Amygdala (tissue), 56 donors: ENCODE data around the gene C22orf23.
A peak's percentile ranks its signal among the peaks of the same experiment; 100 is the strongest.
"Not testable (repeated sequence)": the region's sequence is repeated elsewhere in the genome, so short reads cannot be mapped to it uniquely, and the experiment has no call there.

ENCODE experiments used
- DNase-seq, 56 donors: peaks; one replicate each; lab custom pipeline; 2025; lab: John Stamatoyannopoulos, UW

The C22orf23 gene

DNA sequence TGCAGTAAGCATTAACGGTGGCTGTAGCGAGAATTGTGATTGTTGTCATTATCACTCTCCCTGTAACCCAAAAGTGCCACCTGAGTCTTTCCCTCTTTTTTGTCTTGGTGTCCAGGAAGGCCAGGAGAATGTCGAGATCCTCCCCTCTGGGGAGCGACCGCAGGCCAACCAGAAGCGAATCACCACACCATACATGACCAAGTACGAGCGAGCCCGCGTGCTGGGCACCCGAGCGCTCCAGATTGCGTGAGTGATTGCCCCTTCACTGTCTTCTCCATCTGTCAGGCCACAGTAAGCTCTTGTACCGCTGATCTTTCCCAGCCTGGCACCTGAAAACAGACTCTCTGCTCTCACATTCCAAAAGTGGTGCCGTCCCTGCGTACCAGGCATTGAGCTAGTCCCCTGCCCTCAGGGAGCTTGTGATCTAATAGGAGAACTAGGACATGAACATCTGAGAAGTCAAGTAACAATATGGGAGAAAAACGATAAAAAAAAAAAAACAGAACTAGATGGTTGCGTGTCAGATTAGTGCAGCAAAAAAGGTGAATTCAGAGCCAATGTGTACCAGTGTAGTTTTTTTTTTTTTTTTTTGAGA is 5.9 kb upstream of the C22orf23 start:
- no peak for DNase-seq

DNA sequence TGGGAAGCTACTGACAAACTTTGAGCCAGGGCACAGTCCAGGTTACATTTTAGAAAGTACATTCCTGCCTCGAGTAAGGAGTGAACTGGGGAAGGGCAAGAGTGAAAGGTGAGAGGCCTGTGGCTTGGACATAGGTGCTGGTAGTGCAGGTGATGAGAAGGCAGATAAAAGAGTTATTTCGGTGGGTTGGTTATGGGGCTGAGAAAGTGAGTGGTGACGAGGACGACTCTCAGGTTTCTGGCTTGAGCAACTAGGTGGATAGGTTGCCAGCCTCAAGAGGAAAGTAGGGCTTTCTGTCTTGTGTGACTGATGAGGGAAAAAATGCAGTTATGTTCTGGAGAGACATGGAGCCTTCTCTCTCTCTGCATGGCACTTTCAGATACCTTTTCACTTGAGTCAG is 3.8 kb upstream of the C22orf23 start:
- no peak for DNase-seq

DNA sequence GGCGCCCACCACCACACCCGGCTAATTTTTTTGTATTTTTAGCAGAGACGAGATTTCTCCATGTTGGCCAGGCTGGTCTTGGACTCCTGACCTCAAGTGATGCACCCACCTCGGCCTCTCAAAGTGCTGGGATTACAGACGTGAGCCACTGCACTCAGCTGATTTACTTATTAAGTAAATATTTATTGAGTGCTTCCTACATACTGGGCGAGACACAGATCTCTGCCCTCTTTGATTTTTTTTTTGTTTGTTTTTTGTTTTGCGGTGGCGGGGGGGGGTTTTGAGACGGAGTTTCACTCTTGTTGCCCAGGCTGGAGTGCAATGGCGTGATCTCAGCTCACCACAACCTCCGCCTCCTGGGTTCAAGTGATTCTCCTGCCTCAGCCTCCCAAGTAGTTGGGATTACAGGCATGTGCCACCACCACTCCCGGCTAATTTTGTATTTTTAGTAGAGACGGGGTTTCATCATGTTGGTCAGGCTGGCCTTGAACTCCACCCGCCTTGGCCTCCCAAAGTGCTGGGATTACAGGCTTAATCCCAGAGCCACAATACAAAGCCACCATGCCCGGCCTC is 2.5 kb upstream of the C22orf23 start:
- not testable (repeated sequence) for DNase-seq

DNA sequence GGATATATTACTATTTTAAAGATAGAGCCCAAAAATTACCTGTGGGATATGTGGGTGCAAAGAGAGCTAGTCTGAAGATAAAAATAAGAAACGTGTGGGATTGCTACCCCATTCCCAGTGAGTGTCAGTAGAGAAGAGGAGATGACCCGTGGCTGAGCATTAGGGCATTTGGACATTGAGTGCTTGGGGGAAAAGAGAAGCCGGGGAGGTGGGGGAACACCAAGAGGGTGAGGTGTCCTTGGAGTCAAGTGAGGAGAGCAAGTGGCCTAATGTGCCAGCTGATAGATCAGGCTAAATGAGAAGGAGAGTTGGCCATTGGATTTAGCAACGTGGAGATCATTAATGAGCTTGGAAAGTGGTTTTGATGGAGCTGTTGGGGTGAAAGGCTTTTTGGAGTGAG is 1.3 kb upstream of the C22orf23 start:
- no peak for DNase-seq

DNA sequence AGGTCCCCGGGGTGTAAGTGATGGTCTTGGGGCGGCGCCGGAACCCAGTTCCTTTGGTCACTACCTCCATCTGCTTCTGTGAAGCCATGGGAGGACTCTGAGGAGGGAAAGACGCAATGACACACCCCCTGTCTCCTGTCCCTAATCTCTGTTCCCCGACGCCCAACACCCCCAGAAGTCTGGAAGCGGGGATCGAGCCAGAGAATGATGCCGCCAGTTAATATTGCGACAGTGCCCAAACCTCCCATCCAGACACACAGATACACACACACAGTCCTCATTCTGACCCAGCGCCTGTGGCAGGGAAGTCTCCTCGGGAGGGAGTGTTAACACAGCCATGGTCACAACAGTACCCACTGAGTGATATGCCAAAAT is 352 bp downstream of the C22orf23 start:
- peak in 2 of 56 donors; percentile 59 to 62 for DNase-seq

DNA sequence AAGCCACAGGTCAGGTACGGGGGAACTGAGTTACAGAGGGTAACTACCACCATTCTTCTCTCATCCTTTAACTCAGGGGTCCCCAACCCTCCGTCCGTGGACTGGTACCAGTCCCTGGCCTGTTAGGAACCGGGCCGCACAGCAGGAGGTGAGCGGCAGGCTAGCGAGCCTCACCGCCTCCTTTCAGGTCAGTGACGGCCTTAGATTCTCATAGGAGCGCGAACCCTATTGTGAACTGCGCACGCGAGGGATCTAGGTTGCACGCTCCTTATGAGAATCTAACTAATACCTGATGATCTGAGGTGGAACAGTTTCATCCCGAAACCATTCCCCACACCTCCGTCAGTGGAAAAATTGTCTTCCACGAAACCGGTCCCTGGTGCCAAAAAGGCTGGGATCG is 772 bp downstream of the C22orf23 start:
- DNase-seq, result not testable (repeated sequence)

DNA sequence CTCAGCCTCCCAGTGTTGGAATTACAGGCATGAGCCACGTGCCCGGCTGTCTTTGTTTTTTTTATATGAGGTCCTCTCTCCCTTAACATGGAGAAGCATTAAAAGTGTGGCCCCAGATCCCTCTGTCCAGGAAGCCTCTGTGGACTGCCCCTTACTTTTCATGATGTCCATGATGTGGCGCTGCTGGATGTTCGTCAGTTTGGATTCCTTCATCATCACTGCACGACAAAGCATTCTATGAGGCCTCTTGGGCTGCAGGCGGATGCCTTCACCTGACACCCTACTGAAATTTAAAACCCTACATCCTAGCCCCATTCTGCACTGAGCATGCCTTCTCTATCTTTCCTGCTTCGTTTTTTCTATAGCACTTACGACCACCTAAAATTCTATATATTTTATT is 2.1 kb downstream of the C22orf23 start:
- no peak for DNase-seq

DNA sequence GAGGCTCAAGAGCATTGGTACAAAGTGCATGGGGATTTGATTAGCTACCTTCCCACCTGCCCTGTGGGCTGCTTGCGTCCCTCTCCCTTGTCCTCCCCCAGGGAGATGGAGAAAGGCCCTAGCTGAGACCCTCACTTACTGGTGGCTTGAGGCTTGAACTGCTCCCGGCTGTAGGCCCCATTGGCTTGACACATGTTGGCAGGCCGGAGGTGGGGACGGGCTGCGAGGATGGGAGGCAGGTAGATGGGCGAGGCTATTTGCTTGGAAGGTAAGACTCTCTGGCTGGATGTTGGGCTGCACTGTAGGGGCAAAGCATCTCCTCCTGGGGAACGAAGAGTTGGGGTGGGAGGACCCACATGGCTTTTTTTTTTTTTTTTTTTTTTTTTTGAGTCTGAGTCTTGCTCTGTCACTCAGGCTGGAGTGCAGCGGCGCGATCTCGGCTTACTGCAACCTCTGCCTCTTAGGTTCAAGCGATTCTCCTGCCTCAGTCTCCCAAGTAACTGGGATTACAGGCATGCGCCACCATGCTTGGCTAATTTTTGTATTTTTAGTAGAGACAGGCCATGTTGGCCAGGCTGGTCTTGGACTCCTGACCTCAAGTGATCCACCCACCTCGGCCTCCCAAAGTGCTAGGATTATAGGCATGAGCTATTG is 6.1 kb downstream of the C22orf23 start:
- DNase-seq, result not testable (repeated sequence)

DNA sequence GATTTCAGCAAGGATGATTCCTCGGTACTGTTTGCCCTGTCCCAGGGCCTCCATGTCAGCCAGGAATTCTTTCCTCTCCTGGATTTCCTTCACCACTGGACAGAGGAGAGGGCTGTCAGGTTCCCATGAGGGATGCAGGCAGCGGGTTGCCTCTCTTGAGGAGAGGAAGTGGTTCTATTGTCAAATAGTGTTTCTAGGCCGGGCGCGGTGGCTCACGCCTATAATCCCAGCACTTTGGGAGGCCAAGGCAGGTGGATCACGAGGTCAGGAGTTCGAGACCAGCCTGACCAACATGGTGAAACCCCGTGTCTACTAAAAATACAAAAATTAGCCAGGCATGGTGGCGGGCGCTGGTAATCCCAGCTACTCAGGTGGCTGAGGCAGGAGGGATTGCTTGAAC is 9.0 kb downstream of the C22orf23 start:
- DNase-seq, result not testable (repeated sequence)

DNA sequence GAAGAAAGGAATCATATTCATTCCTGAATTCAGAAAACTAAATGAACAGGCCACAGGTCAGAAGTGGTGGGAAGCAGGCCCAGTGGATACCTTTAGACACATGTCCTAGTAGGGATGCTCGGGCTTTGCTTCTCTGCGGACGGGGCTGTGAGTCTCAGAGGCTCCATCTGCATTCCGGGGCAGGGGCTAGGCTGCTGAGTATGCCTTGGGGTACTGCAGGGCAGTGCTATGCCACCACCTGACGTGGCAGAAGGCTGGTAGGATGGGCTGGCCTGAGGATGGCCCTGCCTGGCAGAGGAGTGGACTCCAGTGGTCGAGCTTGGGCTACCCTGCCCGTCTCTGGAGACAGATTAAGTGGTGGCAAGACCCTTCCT is 9.6 kb downstream of the C22orf23 start:
- DNase-seq, result no peak

DNA sequence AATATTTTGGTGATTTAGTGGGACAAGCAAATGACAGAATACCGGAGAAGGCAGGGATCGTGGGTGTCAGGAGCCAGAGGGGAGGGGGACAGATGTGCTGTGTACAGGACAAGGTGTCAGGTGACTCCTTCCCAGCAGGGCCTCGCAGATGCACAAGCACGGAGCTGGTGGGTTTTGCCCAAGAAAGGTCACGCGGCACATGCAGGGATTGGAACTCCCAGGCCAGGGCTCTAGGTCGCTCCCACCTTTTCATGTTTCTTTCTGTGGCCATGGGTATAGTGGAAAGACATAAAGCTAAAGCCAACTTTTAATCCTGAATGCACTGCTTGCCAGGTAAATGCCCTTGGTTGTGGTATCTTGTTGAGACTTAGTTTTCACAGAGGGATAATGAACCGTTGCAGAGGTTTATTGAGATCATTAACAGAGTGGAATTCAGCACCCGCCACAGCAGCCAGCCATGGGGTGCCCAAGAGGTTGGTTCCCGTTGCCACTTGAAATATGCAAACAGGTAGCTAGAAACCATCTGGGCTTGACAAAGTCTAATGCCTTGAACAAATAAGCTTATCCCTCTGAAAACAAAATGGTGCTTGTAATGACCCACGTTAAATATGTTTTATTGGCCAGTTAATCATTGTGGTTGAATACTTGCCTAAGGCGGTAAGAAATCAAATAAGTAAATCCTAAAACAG is 10.1 kb downstream of the C22orf23 start:
- DNase-seq, result no peak

DNA sequence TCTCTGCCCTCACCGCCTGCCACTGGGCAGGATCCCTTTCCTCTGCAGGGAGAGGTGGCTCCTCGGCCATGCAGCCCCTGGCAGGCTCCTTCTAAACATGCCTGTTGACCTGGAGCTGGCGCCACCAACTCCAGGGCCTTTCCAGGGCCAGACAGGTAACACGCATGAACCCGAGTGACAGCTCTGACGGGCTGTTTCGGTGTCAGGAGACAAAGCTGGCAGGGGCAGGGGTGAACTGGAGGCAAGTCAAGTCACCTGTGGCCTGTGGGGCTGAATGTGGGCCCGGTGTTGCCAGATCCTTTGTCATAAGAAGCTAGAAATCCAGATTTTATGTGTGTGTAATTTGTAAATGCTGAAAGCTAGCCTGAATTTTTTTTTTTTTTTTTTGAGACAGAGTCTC is 11.3 kb downstream of the C22orf23 start:
- DNase-seq, result no peak

DNA sequence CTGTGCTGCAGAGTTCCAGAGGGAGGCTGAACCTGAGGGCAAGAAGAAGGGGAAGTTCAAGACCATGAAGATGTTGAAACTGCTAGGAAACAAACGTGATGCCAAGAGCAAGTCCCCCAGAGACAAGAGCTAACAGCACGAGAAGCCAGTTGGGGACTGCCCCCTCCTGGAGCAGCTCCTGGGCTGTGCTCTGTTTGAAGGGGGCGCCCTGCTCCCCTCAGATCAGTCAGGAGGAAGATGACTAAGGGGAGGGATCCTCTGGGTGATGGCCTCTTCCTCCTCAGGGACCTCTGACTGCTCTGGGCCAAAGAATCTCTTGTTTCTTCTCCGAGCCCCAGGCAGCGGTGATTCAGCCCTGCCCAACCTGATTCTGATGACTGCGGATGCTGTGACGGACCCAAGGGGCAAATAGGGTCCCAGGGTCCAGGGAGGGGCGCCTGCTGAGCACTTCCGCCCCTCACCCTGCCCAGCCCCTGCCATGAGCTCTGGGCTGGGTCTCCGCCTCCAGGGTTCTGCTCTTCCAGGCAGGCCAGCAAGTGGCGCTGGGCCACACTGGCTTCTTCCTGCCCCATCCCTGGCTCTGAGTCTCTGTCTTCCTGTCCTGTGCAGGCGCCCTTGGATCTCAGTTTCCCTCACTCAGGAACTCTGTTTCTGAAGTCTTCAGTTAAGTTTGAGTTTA is 12.6 kb downstream of the C22orf23 start:
- no peak for DNase-seq

DNA sequence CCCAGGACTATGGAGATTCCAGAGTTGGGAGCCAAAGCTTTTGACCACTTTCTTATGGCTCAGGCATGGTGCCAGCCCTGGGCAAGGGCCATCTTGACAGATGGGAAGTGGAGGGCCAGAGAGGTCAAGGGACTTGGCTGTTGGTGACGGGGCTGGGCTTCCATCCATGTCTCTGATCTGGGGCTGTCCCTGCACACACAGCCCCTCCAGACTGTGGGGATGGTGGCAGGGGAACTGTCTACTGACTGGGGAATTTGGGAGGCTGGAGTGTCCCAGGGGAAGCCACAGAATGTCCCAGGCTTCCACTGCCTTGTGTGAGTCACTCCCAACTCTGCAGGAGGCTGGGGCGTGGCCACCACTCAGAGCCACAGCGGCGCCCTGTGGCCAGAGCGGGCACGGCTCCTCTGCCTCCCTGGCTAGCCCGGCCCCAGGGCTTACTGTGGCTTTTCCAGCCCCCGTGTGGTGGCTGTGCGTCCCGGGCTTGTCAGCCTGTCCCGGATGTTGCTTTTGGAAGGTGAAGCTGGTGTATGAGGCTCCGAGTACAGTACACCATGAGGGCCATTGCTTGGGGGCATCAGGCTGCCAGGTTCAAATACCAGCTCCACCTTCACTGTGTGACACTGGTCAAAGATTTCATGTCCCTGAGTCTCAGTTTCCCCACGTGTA is 19.6 kb downstream of the C22orf23 start:
- DNase-seq, result peak in 54 of 56 donors; percentile 10 to 88 (median 61)

DNA sequence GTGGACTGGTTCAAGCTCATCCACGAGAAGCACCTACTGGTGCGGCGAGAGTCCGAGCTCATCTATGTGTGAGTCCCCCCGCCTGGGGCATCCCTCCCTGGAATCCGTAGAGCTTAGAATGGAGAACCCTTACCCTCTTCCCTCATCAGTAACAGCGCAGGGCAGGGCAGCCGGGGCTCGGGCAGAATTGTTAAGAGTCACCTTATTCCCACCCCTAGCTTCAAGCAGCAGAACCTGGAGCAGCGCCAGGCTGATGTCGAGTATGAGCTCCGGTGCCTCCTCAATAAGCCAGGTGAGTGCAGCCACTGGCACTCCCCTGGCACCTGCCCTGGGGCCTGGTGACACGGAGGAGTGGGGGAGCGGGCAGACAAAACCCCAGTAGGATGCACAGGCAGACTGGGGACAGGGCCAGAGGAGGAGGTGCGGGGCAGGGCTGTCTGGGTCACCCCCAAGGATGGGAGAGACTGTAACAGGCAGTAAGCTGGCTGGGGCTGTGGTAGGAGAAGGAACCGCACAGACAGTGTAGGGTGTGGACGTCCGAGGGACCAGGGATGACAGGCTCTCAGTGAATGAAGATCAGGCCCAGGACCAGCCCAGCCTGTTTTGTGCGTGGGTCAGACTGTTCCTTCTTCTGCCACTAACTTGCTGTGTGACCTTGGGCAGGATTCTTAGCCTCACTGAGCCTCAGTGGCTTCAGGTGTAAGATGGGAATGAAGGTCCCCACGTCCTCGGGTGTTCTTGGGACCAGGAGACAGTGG is 20.4 kb downstream of the C22orf23 start:
- peak in 1 of 56 donors; percentile 7 for DNase-seq

DNA sequence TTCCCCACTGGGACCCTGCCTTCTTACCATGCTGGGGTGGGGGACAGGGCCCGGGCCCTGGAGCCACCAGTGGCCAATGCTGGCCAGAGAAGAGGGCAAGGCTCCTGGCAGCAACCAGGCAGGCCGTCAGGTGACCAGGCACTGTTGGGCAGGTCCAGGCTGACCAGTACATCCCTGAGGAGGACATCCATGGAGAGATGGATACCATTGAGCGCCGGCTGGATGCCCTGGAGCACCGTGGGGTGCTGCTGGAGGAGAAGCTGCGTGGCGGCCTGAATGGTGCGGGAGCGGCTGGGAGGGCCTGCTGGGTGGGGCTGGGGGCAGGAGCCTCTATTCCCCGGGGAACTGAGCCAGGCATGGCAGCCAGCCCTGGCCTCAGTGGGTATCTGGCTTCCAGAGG is 21.0 kb downstream of the C22orf23 start:
- DNase-seq, result no peak

DNA sequence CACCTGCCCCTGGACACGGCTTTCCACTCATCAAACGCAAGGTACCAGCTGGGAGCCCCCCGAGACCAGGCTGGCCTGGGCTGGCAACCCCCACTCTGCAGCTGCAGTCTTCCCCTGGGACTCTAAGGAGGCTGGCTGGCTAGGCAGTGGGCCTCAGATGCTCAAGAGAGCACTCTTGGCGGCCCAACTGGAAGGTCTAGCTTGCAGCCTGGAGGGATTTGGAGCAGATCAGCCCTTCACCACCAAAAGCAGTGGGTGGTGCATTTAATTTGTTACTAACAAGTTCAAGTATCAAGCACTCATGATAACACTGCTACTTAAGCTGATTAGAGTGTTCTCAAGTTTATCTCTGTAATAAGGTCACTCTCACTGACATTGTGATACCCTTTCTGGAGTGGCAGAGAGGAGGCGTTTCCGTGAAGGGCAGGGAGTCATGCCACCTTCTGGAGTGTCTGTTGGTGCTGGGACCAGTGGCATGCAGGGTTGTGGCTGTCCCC is 21.5 kb downstream of the C22orf23 start:
- no peak for DNase-seq

DNA sequence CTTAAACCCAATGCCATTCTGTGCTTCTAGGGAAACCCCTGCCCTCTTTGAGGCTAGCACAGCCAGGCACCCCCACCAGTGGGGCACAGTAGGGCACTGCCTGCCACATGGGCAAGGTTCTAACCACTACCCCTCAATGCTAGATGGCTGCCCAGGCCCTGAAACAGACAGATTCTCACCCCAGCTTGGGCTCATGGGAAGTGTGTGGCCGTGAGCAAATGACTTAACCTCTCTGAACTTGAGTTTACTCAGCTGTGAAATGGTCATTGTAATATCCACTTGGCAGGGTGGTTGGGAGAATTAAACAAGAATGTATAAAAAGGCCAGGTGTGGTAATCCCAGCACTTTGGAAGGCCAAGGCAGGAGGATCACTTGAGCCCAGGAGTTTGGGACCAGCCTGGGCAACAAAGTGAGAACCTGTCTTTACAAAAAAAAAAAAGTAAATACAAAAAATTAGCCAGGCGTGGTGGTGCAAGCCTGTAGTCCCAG is 22.4 kb downstream of the C22orf23 start:
- no peak for DNase-seq

DNA sequence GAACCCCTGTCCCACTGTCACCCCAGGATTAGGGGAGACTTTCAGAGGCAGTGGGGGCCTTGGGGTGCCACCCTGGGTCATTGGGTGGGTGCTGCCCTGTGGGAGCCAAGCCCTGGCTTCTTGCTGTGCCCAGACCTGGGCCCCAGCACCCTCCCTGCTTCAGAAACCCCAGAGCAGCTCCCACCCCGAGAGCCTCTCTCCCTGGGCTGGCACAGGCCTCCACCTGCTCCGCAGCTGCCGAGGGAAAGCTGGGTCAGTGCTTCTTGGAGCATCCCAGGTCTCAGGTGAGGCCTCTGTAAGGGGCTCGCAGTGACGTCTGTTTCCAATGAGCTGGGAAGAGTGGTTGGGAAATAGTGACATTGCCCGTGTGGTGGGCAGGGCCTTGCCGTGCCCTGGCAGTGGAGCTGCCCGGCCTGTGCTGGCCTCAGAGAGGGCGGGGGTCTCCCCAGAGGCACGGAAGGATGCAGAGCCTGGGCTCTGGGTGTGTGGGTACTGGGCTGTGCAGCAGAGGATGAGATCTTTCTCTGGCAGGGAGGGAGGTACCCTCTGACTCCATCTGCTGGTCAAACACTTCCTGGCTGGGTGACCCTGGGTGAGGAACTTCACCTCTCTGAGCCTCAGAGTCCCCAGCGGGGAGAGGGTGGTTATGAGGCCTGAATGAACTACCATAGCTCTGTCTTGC is 23.0 kb downstream of the C22orf23 start:
- peak in 17 of 56 donors; percentile 4 to 57 (median 21) for DNase-seq
